ENCODE data around the gene SYCP3. TPM values are rescaled to one million over a fixed set of nuclear protein-coding genes. Genes with fewer than 3 reads are reported as not detected.

Gene SYCP3
- total RNA-seq, 1 donor from 2014 or later = 0.04 TPM

DNA sequence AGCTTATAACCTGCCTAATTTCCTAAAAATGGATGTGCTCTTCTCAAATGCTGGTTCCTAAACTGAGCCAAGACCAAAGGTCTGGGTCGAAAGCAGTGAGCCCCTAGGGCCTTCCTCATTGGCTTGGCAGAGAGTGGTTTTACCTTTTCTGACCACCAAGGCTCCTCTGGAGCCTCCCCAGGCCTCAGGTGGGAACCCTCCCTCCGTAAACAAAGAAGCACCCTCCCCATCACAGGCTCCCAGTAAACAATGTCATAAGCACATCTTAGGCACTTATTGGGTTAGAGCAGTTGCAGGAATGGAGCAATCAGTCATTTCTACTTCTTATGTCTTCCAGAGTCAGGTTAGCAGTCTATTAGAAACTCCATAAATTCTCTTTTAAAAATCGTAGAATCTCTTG, 35.8 kb downstream of the SYCP3 start:
- H3K4me3 ChIP-seq = no peak overlapping the region
- H3K27ac Mint-ChIP-seq = no peak overlapping the region
- no peak overlapping the region for H3K9ac ChIP-seq
- DNase-seq (ENCODE audit: low spot score) = no peak
- peaks cover 8% of the 10 kb centered on the region for H3K4me1 Mint-ChIP-seq
- TF ChIP-seq EZH2phosphoT487 (IDR thresholded peaks at IDR 0.05) = no peak
- TF ChIP-seq, protein P1, sequence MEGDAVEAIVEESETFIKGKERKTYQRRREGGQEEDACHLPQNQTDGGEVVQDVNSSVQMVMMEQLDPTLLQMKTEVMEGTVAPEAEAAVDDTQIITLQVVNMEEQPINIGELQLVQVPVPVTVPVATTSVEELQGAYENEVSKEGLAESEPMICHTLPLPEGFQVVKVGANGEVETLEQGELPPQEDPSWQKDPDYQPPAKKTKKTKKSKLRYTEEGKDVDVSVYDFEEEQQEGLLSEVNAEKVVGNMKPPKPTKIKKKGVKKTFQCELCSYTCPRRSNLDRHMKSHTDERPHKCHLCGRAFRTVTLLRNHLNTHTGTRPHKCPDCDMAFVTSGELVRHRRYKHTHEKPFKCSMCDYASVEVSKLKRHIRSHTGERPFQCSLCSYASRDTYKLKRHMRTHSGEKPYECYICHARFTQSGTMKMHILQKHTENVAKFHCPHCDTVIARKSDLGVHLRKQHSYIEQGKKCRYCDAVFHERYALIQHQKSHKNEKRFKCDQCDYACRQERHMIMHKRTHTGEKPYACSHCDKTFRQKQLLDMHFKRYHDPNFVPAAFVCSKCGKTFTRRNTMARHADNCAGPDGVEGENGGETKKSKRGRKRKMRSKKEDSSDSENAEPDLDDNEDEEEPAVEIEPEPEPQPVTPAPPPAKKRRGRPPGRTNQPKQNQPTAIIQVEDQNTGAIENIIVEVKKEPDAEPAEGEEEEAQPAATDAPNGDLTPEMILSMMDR (IDR thresholded peaks at IDR 0.05) = no peak
- TF ChIP-seq EZH2 (IDR thresholded peaks at IDR 0.05) = no peak
- no peaks in the 10 kb centered on the region for H3F3A ChIP-seq (ENCODE audit: low read depth)
- no peak overlapping the region for H3K27ac ChIP-seq
- no peaks in the 10 kb centered on the region for H3K9me3 ChIP-seq (ENCODE audit: low read depth)
- H3K9me3 Mint-ChIP-seq = no peaks in the 10 kb centered on the region
- H3K79me2 ChIP-seq (ENCODE audit: low read depth) = no peaks in the 10 kb centered on the region
- no peak overlapping the region for H2AFZ ChIP-seq (replicated peaks)
- no peaks in the 10 kb centered on the region for H3K36me3 ChIP-seq
- H3K36me3 Mint-ChIP-seq = no peaks in the 10 kb centered on the region
- H3K4me2 ChIP-seq = no peak overlapping the region
- H3K4me3 Mint-ChIP-seq = no peak overlapping the region
- H3K4me1 ChIP-seq = no peaks in the 10 kb centered on the region
- H4K20me1 ChIP-seq (ENCODE audit: low read depth) = peaks cover 3% of the 10 kb centered on the region
- peaks cover 6% of the 10 kb centered on the region for H3K27me3 ChIP-seq
- peaks cover 4% of the 10 kb centered on the region for H3K27me3 Mint-ChIP-seq (ENCODE audit: insufficient read depth, low read depth)

DNA sequence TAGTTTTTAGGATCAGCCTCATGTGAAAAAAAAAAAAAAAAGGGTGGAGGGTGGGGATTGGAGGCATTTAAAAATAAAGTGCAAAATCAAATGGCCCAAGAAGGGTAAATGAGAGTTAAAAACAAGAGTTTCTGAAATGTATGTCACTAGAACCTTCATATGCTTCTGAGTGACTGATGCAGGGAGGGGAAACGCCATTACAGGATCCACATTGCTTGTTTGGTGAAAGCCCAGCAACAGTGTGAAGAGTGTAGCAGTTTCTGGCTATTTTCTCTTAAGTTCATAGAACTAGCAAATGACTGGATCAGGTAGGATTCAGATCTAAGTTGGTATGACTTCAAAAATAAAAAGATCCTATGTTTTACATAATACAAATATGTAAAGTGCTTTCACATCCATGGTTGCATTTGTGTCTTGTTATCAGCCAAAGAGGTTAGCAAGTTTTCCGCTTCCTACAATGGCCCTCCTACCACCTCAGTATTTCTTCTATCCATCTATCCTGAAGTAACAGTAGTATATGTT, 38.9 kb downstream of the SYCP3 start:
- peaks cover 3% of the 10 kb centered on the region for H4K20me1 ChIP-seq (ENCODE audit: low read depth)
- H3K27me3 Mint-ChIP-seq (ENCODE audit: insufficient read depth, low read depth) = peaks cover 12% of the 10 kb centered on the region
- H3K9me3 ChIP-seq (ENCODE audit: low read depth) = no peaks in the 10 kb centered on the region
- no peaks in the 10 kb centered on the region for H3K36me3 Mint-ChIP-seq
- DNase-seq (ENCODE audit: low spot score) = no peak
- H3K27ac Mint-ChIP-seq = no peak overlapping the region
- no peaks in the 10 kb centered on the region for H3F3A ChIP-seq (ENCODE audit: low read depth)
- no peaks in the 10 kb centered on the region for H3K4me1 ChIP-seq
- H3K27me3 ChIP-seq = peaks cover 33% of the 10 kb centered on the region
- no peak overlapping the region for H3K27ac ChIP-seq
- no peak overlapping the region for H3K4me3 ChIP-seq
- peaks cover 16% of the 10 kb centered on the region for H3K4me1 Mint-ChIP-seq
- no peaks in the 10 kb centered on the region for H3K79me2 ChIP-seq (ENCODE audit: low read depth)
- H3K9ac ChIP-seq = no peak overlapping the region
- no peak overlapping the region for H2AFZ ChIP-seq (replicated peaks)
- TF ChIP-seq, protein P1 (IDR thresholded peaks at IDR 0.05) = no peak
- TF ChIP-seq EZH2 (IDR thresholded peaks at IDR 0.05) (no peak), EZH2phosphoT487 (IDR thresholded peaks at IDR 0.05) (no peak)
- H3K4me3 Mint-ChIP-seq = no peak overlapping the region
- no peaks in the 10 kb centered on the region for H3K9me3 Mint-ChIP-seq
- no peaks in the 10 kb centered on the region for H3K36me3 ChIP-seq
- no peak overlapping the region for H3K4me2 ChIP-seq

DNA sequence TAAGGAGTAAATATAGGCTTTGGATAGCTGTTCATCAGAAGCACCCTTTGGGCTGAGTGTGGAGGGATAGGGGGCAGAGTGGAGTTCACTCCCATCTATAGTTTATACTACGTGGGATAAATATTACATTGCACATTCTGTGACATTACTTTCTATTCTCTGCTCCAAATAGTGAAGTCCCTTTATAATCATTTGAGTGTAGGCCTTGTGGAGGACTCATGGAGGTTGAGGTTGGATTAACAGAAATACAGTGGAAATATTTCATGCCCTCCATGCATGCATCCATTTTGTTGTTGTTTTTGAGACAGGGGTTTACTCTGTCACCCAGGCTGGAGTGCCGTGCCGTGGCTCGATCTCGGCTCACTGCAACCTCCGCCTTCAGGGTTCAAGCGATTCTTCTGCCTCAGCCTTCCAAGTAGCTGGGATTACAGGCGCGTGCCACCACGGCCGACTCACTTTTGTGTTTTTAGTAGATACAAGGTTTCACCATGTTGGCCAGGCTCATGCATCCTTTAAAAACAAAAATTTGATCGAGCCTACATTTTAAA, 40.4 kb downstream of the SYCP3 start:
- Histone ChIP-seq H3K27ac (no peak overlapping the region), H3K27me3 (peaks cover 42% of the 10 kb centered on the region), H3K4me3 (peak overlapping the region; percentile 83), H4K20me1 (ENCODE audit: low read depth) (peaks cover 3% of the 10 kb centered on the region), H3K9ac (no peak overlapping the region), H3K9me3 (ENCODE audit: low read depth) (no peaks in the 10 kb centered on the region), H3K4me2 (peak overlapping the region; percentile 97), H3K79me2 (ENCODE audit: low read depth) (no peaks in the 10 kb centered on the region), H2AFZ (replicated peaks) (no peak overlapping the region), H3F3A (ENCODE audit: low read depth) (no peaks in the 10 kb centered on the region), H3K4me1 (no peaks in the 10 kb centered on the region), H3K36me3 (no peaks in the 10 kb centered on the region)
- Mint-ChIP-seq H3K36me3 (no peaks in the 10 kb centered on the region), H3K4me1 (peaks cover 16% of the 10 kb centered on the region), H3K4me3 (peak overlapping the region; percentile 94), H3K27ac (no peak overlapping the region), H3K27me3 (ENCODE audit: insufficient read depth, low read depth) (peaks cover 12% of the 10 kb centered on the region), H3K9me3 (no peaks in the 10 kb centered on the region)
- no peak for DNase-seq (ENCODE audit: low spot score)
- TF ChIP-seq EZH2phosphoT487 (IDR thresholded peaks at IDR 0.05) = no peak
- TF ChIP-seq, protein P1 (IDR thresholded peaks at IDR 0.05) = peak; percentile 9
